GM12892 (cell line): ENCODE results near the gene SOX9.
"Not testable (repeated sequence)": the region's sequence is repeated elsewhere in the genome, so short reads cannot be mapped to it uniquely, and the experiment has no call there.

Experiments used
- POLR2A ChIP-seq: IDR thresholded peaks from 2 replicates; pipeline ENCODE4 v1.6.1; 2011; ENCODE audit warnings: low read depth, low read length, control low read depth
- POLR2AphosphoS5 ChIP-seq: IDR thresholded peaks from 2 replicates; pipeline ENCODE4 v1.6.1; 2011; ENCODE audit warnings: low read depth, low read length, control low read depth
- TAF1 ChIP-seq: IDR thresholded peaks from 2 replicates; pipeline ENCODE4 v1.6.1; 2011; ENCODE audit warnings: low read depth, mild to moderate bottlenecking, control low read depth, low read length, borderline replicate concordance

GRCh38 chr17:72111926-72112325 is 8.9 kb upstream of the SOX9 start:
- TF ChIP-seq TAF1, POLR2A, POLR2AphosphoS5: not testable (repeated sequence)
